GM23338 (cell line): ENCODE data around the gene LRRC3C. TPM values are rescaled to one million over a fixed set of nuclear protein-coding genes. Genes with fewer than 3 reads are reported as not detected.

ENCODE experiments used
- ATAC-seq: fragments of 200-7000 bp; cut with Tn5 transposase; 3 replicates; pipeline ENCODE4 v1.9.1; 2020
- DNase-seq: peaks from one replicate; pipeline ENCODE4 v3.0.0-alpha.2; 2015; ENCODE audit warnings: low spot score
- H2AFZ ChIP-seq: fragments of 200-600 bp; sonication (generic); 2 replicates; pipeline ENCODE4 v1.8.0; 2016; ENCODE audit warnings: antibody characterized with exemption, mild to moderate bottlenecking, moderate library complexity
- H3F3A ChIP-seq: fragments of 200-600 bp; sonication (generic); replicated peaks from 2 replicates; pipeline ENCODE4 v1.8.0; 2017; ENCODE audit warnings: antibody characterized with exemption, mixed run types, low read depth
- H3K27ac ChIP-seq: fragments of 200-600 bp; sonication (generic); 2 replicates; pipeline ENCODE4 v1.6.1; 2016; ENCODE audit warnings: low read depth
- H3K27me3 ChIP-seq: fragments of 200-600 bp; sonication (generic); 2 replicates; pipeline ENCODE4 v1.8.0; 2016; ENCODE audit warnings: mild to moderate bottlenecking, mixed run types, moderate library complexity; ENCODE audit not compliant: insufficient read depth
- H3K36me3 ChIP-seq: fragments of 200-600 bp; sonication (generic); 2 replicates; pipeline ENCODE4 v1.8.0; 2016; ENCODE audit warnings: mild to moderate bottlenecking; ENCODE audit not compliant: insufficient read depth
- H3K4me1 ChIP-seq: fragments of 200-600 bp; sonication (generic); 2 replicates; pipeline ENCODE4 v1.8.0; 2016; ENCODE audit warnings: mild to moderate bottlenecking, moderate library complexity; ENCODE audit not compliant: insufficient read depth
- H3K4me2 ChIP-seq: fragments of 200-600 bp; sonication (generic); 2 replicates; pipeline ENCODE4 v1.7.1; 2017; ENCODE audit warnings: mixed run types
- H3K4me3 ChIP-seq: fragments of 200-600 bp; sonication (generic); 2 replicates; pipeline ENCODE4 v1.6.1; 2016; ENCODE audit warnings: mixed run types
- H3K79me2 ChIP-seq: fragments of 200-600 bp; sonication (generic); replicated peaks from 2 replicates; pipeline ENCODE4 v1.8.0; 2017; ENCODE audit warnings: mild to moderate bottlenecking; ENCODE audit not compliant: insufficient read depth
- H3K9me2 ChIP-seq: fragments of 200-600 bp; sonication (generic); 2 replicates; pipeline ENCODE4 v1.8.0; 2017; ENCODE audit not compliant: insufficient read depth
- H4K20me1 ChIP-seq: fragments of 200-600 bp; sonication (generic); replicated peaks from 2 replicates; pipeline ENCODE4 v1.8.0; 2017; ENCODE audit warnings: mild to moderate bottlenecking; ENCODE audit not compliant: insufficient read depth
- H3K27ac Mint-ChIP-seq: 2 replicates; pipeline ENCODE4 v1.8.0; 2020; ENCODE audit warnings: inconsistent platforms, mild to moderate bottlenecking, moderate library complexity, mixed read lengths
- H3K27me3 Mint-ChIP-seq: 3 replicates; pipeline ENCODE4 v1.8.0; 2022; ENCODE audit warnings: low read depth, mild to moderate bottlenecking, moderate library complexity, mixed read lengths, inconsistent platforms; ENCODE audit not compliant: insufficient read depth, poor library complexity
- H3K36me3 Mint-ChIP-seq: 3 replicates; pipeline ENCODE4 v1.8.0; 2021; ENCODE audit warnings: low read depth, mild to moderate bottlenecking, inconsistent platforms, moderate library complexity, mixed read lengths
- H3K4me1 Mint-ChIP-seq: 3 replicates; pipeline ENCODE4 v1.8.0; 2020; ENCODE audit warnings: mild to moderate bottlenecking, inconsistent platforms, mixed read lengths
- H3K4me3 Mint-ChIP-seq: 3 replicates; pipeline ENCODE4 v1.8.0; 2021; ENCODE audit warnings: moderate library complexity, mild to moderate bottlenecking, inconsistent platforms, mixed read lengths
- H3K9me3 Mint-ChIP-seq: 3 replicates; pipeline ENCODE4 v1.8.0; 2020; ENCODE audit warnings: moderate library complexity, mild to moderate bottlenecking, inconsistent platforms, mixed read lengths
- CREB1 ChIP-seq: fragments of 250-450 bp; sonication (Bioruptor Pico); IDR thresholded peaks from 2 replicates; pipeline ENCODE4 v1.5.0; 2020; ENCODE audit warnings: low read depth, mild to moderate bottlenecking, moderate library complexity
- ETS1 ChIP-seq: IDR thresholded peaks from 2 replicates; pipeline ENCODE4 v1.6.1; 2016; ENCODE audit warnings: antibody characterized with exemption
- EZH2 ChIP-seq: fragments of 200-600 bp; sonication (generic); IDR thresholded peaks from one replicate; pipeline ENCODE4 v1.8.0; 2017; ENCODE audit warnings: antibody characterized with exemption, mild to moderate bottlenecking, low read depth; ENCODE audit not compliant: unreplicated experiment
- NANOG ChIP-seq: IDR thresholded peaks from 2 replicates; pipeline ENCODE4 v1.6.1; 2016; ENCODE audit warnings: antibody characterized with exemption, borderline replicate concordance
- REST ChIP-seq: IDR thresholded peaks from one replicate; pipeline ENCODE4 v1.6.1; 2018; ENCODE audit warnings: antibody characterized with exemption; ENCODE audit not compliant: unreplicated experiment
- ZNF114 ChIP-seq: fragments of 250-450 bp; sonication (Bioruptor Pico); IDR thresholded peaks from 2 replicates; pipeline ENCODE4 v1.5.0; 2020; ENCODE audit warnings: mild to moderate bottlenecking, moderate library complexity
- ZNF331 ChIP-seq: fragments of 250-450 bp; sonication (Bioruptor Pico); IDR thresholded peaks from 2 replicates; pipeline ENCODE4 v1.5.0; 2020; ENCODE audit warnings: low read depth, mild to moderate bottlenecking, moderate library complexity
- ZNF462 ChIP-seq: fragments of 250-450 bp; sonication (Bioruptor Pico); IDR thresholded peaks from 2 replicates; pipeline ENCODE4 v1.5.0; 2020; ENCODE audit warnings: mild to moderate bottlenecking, moderate library complexity
- polyA plus RNA-seq: library from polyadenylated mRNA; unstranded; fragments of >200 nt; fragmentation: Nextera tagmentation; extraction: Ambion mirVana; gene quantifications from 2 replicates; pipeline ENCODE4 v1.2.1, GENCODE V29; 2016
- total RNA-seq: library from RNA; depleted of rRNA; stranded (reverse); fragments of >200 nt; shearing (Covaris generic); gene quantifications from 2 replicates; pipeline ENCODE4 v1.2.3, GENCODE V29; 2014

The LRRC3C gene
- total and polyA plus RNA-seq, 2 experiments from 2014 or later: 0.24 TPM; not detected in 1

GRCh38 chr17:39922006-39922405 is 5.5 kb upstream of the LRRC3C start (continued):
- TF ChIP-seq ZNF462 (CRISPR knock-in tag) (no peak), REST (no peak)

- DNase-seq: no peak
- Mint-ChIP-seq H3K27ac (no peak overlapping the region), H3K36me3 (peaks cover 36% of the 10 kb centered on the region)
- no peak for TF ChIP-seq CREB1 (CRISPR knock-in tag)
- TF ChIP-seq EZH2: no peak
- no peak for TF ChIP-seq NANOG
- no peak for TF ChIP-seq ZNF331
- TF ChIP-seq ETS1: no peak
- no peak for TF ChIP-seq ZNF114
Observed at GRCh38 chr17:39923230-39923629, 4.3 kb upstream of the LRRC3C start.

More at GRCh38 chr17:39923230-39923629, 4.3 kb upstream of the LRRC3C start:
- no peak overlapping the region for H3K27ac ChIP-seq
- no peak overlapping the region for H3K4me2 ChIP-seq
- H3K27me3 ChIP-seq: no peaks in the 10 kb centered on the region
- no peaks in the 10 kb centered on the region for H3K9me3 Mint-ChIP-seq
- H3K79me2 ChIP-seq: peaks cover 32% of the 10 kb centered on the region
- H4K20me1 ChIP-seq: peaks cover 17% of the 10 kb centered on the region
- H3F3A ChIP-seq: peaks cover 3% of the 10 kb centered on the region
- ATAC-seq: no peak
- H3K4me1 Mint-ChIP-seq: peaks cover 31% of the 10 kb centered on the region
- H3K4me3 ChIP-seq: no peak overlapping the region
- H2AFZ ChIP-seq: no peak overlapping the region
- H3K4me1 ChIP-seq: peaks cover 10% of the 10 kb centered on the region
- H3K9me2 ChIP-seq: no peaks in the 10 kb centered on the region
- peaks cover 12% of the 10 kb centered on the region for H3K27me3 Mint-ChIP-seq
- H3K4me3 Mint-ChIP-seq: no peak overlapping the region
- H3K36me3 ChIP-seq: peaks cover 5% of the 10 kb centered on the region; the same call in 1 of the 2 replicates
